GM12891 (cell line): ENCODE results near the gene SSU72.

ENCODE experiments used
- POLR2A ChIP-seq: IDR thresholded peaks from 2 replicates; pipeline ENCODE4 v1.6.1; 2011; ENCODE audit warnings: low read depth, low read length, control low read depth
- TAF1 ChIP-seq: IDR thresholded peaks from 2 replicates; pipeline ENCODE4 v1.6.1; 2011; ENCODE audit warnings: low read depth, low read length, control low read depth

- TF ChIP-seq TAF1 (no peak), POLR2A (no peak)
Measured at GRCh38 chr1:1602304-1602967, 27.8 kb upstream of the SSU72 start.
